Neural cell (in vitro differentiated cells): ENCODE results near the gene KDM4B. TPM values are rescaled to one million over a fixed set of nuclear protein-coding genes. Genes with fewer than 3 reads are reported as not detected.

Source experiments
- H2AFZ ChIP-seq: fragments of 200-600, 300-800 bp; sonication (generic), shearing (Covaris generic); 2 replicates; pipeline ENCODE4 v1.6.0; 2014; ENCODE audit warnings: low read depth, mild to moderate bottlenecking, antibody characterized with exemption, low read length, moderate library complexity
- H3F3A ChIP-seq: fragments of 200-600 bp; shearing (Covaris generic); 2 replicates; pipeline ENCODE4 v1.6.1; 2016; ENCODE audit warnings: mild to moderate bottlenecking, moderate library complexity, mixed read lengths, antibody characterized with exemption, low read length; ENCODE audit not compliant: insufficient read depth, poor library complexity, severe bottlenecking
- H3K27ac ChIP-seq: fragments of 200-600, 300-800 bp; sonication (generic), shearing (Covaris generic); 2 replicates; pipeline ENCODE4 v1.5.1; 2014; ENCODE audit warnings: mild to moderate bottlenecking, low read length, moderate library complexity
- H3K27me3 ChIP-seq: fragments of 300-800, 200-600 bp; sonication (generic), shearing (Covaris generic); 2 replicates; pipeline ENCODE4 v1.6.0; 2014; ENCODE audit warnings: mild to moderate bottlenecking, low read depth, low read length, moderate library complexity; ENCODE audit not compliant: insufficient read depth
- H3K36me3 ChIP-seq: fragments of 300-800, 200-600 bp; sonication (generic), shearing (Covaris generic); 2 replicates; pipeline ENCODE4 v1.5.1; 2014; ENCODE audit warnings: mild to moderate bottlenecking, antibody characterized with exemption, low read length, moderate library complexity; ENCODE audit not compliant: insufficient read depth
- H3K4me2 ChIP-seq: fragments of 300-800, 200-600 bp; sonication (generic), shearing (Covaris generic); 2 replicates; pipeline ENCODE4 v1.6.0; 2014; ENCODE audit warnings: mild to moderate bottlenecking, low read length
- H3K4me3 ChIP-seq: fragments of 300-800, 200-600 bp; sonication (generic), shearing (Covaris generic); 2 replicates; pipeline ENCODE4 v1.5.1; 2014; ENCODE audit warnings: mild to moderate bottlenecking, low read length, moderate library complexity
- H3K79me2 ChIP-seq: fragments of 200-600 bp; shearing (Covaris generic); replicated peaks from 2 replicates; pipeline ENCODE4 v1.6.0; 2014; ENCODE audit warnings: mild to moderate bottlenecking, low read length, moderate library complexity; ENCODE audit not compliant: insufficient read depth
- H3K9ac ChIP-seq: fragments of 300-800, 200-600 bp; sonication (generic), shearing (Covaris generic); 2 replicates; pipeline ENCODE4 v1.6.1; 2016; ENCODE audit warnings: mild to moderate bottlenecking, low read length, mixed read lengths
- H3K9me2 ChIP-seq: fragments of 200-600 bp; shearing (Covaris generic); 2 replicates; pipeline ENCODE4 v1.6.1; 2016; ENCODE audit warnings: mild to moderate bottlenecking, low read length, mixed read lengths; ENCODE audit not compliant: insufficient read depth
- H3K9me3 ChIP-seq: fragments of 200-600, 300-800 bp; sonication (generic), shearing (Covaris generic); 2 replicates; pipeline ENCODE4 v1.6.1; 2016; ENCODE audit warnings: mild to moderate bottlenecking, mixed run types, low read length, moderate library complexity, mixed read lengths
- H4K20me1 ChIP-seq: fragments of 200-600 bp; shearing (Covaris generic); 2 replicates; pipeline ENCODE4 v1.6.1; 2016; ENCODE audit warnings: mild to moderate bottlenecking, mixed run types; ENCODE audit not compliant: insufficient read depth
- MXI1 ChIP-seq: fragments of 450-650 bp; conservative IDR thresholded peaks from 2 replicates; pipeline ENCODE4 v1.6.1; 2014; ENCODE audit warnings: antibody characterized with exemption, mild to moderate bottlenecking; ENCODE audit not compliant: poor library complexity, severe bottlenecking
- POLR2AphosphoS5 ChIP-seq: IDR thresholded peaks from 2 replicates; pipeline ENCODE4 v1.6.1; 2012
- RAD21 ChIP-seq: fragments of 450-650 bp; conservative IDR thresholded peaks from 2 replicates; pipeline ENCODE4 v1.6.1; 2014; ENCODE audit warnings: antibody characterized with exemption, mild to moderate bottlenecking, moderate library complexity
- SMC3 ChIP-seq: fragments of 450-650 bp; conservative IDR thresholded peaks from 2 replicates; pipeline ENCODE4 v1.6.1; 2014; ENCODE audit warnings: antibody characterized with exemption, mild to moderate bottlenecking, moderate library complexity; ENCODE audit not compliant: poor library complexity
- TAF1 ChIP-seq: IDR thresholded peaks from 2 replicates; pipeline ENCODE4 v1.6.1; 2012; ENCODE audit warnings: low read depth
- polyA plus RNA-seq: library from polyadenylated mRNA; depleted of rRNA; stranded (reverse); fragments of >200 nt; gene quantifications from 2 replicates; pipeline ENCODE4 v1.2.3, GENCODE V29; 2014
- TF ChIP-seq, protein P1 (sequence below): IDR thresholded peaks from 2 replicates; pipeline ENCODE4 v1.6.1; 2012; ENCODE audit warnings: borderline replicate concordance

KDM4B gene
- polyA plus RNA-seq, 1 donor from 2014 or later: 19.1 TPM

DNA sequence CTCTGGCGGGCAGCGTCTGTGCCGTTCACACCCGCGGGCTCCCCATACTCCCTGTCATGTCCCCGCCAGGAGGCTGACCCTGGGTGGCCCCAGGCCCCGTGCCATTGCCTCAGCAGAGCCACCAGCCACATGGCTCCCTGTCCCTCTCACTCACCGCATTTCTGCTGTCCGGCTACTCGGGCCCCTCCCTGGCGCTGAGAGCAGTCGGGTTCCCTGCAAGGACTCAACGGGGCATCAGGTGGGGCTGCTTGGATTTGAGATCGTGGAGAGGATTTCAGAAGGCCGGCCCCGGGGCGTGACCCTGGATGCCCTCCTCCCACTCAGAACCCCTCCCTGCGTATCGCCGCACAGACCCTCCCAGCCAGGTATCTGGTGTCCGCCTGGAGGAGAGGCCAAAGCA is 142.1 kb downstream of the KDM4B start:
- Histone ChIP-seq H4K20me1 (no peaks in the 10 kb centered on the region), H2AFZ (no peak overlapping the region), H3K9ac (no peak overlapping the region), H3K9me2 (no peaks in the 10 kb centered on the region), H3K79me2 (no peaks in the 10 kb centered on the region), H3F3A (no peaks in the 10 kb centered on the region), H3K27ac (no peak overlapping the region), H3K27me3 (no peaks in the 10 kb centered on the region), H3K36me3 (no peaks in the 10 kb centered on the region), H3K4me2 (no peak overlapping the region), H3K4me3 (no peak overlapping the region), H3K9me3 (no peaks in the 10 kb centered on the region)
- TF ChIP-seq TAF1 (no peak), MXI1 (no peak), SMC3 (no peak), POLR2AphosphoS5 (no peak)
- TF ChIP-seq, protein P1, sequence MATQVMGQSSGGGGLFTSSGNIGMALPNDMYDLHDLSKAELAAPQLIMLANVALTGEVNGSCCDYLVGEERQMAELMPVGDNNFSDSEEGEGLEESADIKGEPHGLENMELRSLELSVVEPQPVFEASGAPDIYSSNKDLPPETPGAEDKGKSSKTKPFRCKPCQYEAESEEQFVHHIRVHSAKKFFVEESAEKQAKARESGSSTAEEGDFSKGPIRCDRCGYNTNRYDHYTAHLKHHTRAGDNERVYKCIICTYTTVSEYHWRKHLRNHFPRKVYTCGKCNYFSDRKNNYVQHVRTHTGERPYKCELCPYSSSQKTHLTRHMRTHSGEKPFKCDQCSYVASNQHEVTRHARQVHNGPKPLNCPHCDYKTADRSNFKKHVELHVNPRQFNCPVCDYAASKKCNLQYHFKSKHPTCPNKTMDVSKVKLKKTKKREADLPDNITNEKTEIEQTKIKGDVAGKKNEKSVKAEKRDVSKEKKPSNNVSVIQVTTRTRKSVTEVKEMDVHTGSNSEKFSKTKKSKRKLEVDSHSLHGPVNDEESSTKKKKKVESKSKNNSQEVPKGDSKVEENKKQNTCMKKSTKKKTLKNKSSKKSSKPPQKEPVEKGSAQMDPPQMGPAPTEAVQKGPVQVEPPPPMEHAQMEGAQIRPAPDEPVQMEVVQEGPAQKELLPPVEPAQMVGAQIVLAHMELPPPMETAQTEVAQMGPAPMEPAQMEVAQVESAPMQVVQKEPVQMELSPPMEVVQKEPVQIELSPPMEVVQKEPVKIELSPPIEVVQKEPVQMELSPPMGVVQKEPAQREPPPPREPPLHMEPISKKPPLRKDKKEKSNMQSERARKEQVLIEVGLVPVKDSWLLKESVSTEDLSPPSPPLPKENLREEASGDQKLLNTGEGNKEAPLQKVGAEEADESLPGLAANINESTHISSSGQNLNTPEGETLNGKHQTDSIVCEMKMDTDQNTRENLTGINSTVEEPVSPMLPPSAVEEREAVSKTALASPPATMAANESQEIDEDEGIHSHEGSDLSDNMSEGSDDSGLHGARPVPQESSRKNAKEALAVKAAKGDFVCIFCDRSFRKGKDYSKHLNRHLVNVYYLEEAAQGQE: no peak

DNA sequence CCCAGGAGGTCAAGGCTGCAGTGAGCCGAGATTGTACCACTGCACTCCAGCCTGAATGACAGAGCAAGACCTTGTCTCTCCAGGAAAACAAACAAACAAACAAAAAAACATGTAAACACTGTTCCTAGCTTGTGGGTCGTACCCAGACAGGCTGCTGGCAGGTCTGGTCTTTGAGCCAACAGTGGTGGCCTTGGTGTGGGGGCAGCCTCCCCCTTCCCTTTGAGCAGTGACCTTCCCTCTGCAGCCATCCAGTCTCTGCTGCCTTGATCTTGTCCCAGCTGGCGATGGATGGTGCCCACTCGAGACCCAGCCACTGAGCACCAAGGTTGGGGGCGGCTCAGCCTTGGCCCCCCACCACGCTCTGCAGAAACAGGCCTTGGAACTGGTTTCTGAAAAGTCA is 143.3 kb downstream of the KDM4B start:
- H3K9me2 ChIP-seq: no peaks in the 10 kb centered on the region
- peak overlapping the region; percentile 61 for H3K27ac ChIP-seq

More for the DNA sequence above, 143.3 kb downstream of the KDM4B start:
- Histone ChIP-seq H3K4me3 (no peak overlapping the region), H3K27me3 (no peaks in the 10 kb centered on the region), H3K4me2 (no peak overlapping the region), H4K20me1 (no peaks in the 10 kb centered on the region), H3K79me2 (no peaks in the 10 kb centered on the region), H2AFZ (no peak overlapping the region), H3K9ac (peak overlapping the region; percentile 37), H3F3A (no peaks in the 10 kb centered on the region), H3K36me3 (no peaks in the 10 kb centered on the region), H3K9me3 (no peaks in the 10 kb centered on the region)
- TF ChIP-seq RAD21: no peak
- TF ChIP-seq, protein P1: no peak
